T-helper 2 cell treated with Interferon-gamma antibody and Interleukin-4, amounts not matched to agents 100 ng/mL and 5 ng/mL, for 36 hours (primary cell): ENCODE data around the gene ZFHX3. TPM values are rescaled to one million over a fixed set of nuclear protein-coding genes. Genes with fewer than 3 reads are reported as not detected.
"Not testable (repeated sequence)": the region's sequence is repeated elsewhere in the genome, so short reads cannot be mapped to it uniquely, and the experiment has no call there.

Experiments
- intact Hi-C: fragments of 100-400 bp; cut with micrococcal nuclease; formaldehyde crosslinking; loops from one replicate; pipeline ENCODE4 v1.15.1; 2023
- total RNA-seq: library from RNA; stranded (reverse); gene quantifications from 2 replicates; pipeline ENCODE4 v1.2.3, GENCODE V29; 2022

ZFHX3 gene
- total RNA-seq, 1 donor from 2014 or later, result 1.2 TPM

GRCh38 chr16:73024571-73025105 lies 23.3 kb downstream of the ZFHX3 start:
- intact Hi-C loops, result no loop called here

- intact Hi-C loops, result no loop called here
Observed at GRCh38 chr16:73023752-73024570, 24.0 kb downstream of the ZFHX3 start.

GRCh38 chr16:73023320-73023719 lies 24.6 kb downstream of the ZFHX3 start:
- intact Hi-C loops, result no loop called here

GRCh38 chr16:73022534-73022933 lies 25.4 kb downstream of the ZFHX3 start:
- intact Hi-C loops, result no loop called here

GRCh38 chr16:73021866-73022495 lies 25.9 kb downstream of the ZFHX3 start:
- intact Hi-C loops, result no loop called here

- intact Hi-C loops, result no loop called here
Observed at GRCh38 chr16:73020409-73020884, 27.5 kb downstream of the ZFHX3 start.

- intact Hi-C loops, result no loop called here
Observed at GRCh38 chr16:73019457-73020362, 28.2 kb downstream of the ZFHX3 start.

- intact Hi-C loops, result no loop called here
Observed at GRCh38 chr16:73018821-73019456, 29.0 kb downstream of the ZFHX3 start.

GRCh38 chr16:73017321-73017720 lies 30.6 kb downstream of the ZFHX3 start:
- intact Hi-C loops, result no loop called here

GRCh38 chr16:73016488-73016830 lies 31.5 kb downstream of the ZFHX3 start:
- intact Hi-C loops, result no loop called here

- intact Hi-C loops, result no loop called here
Observed at GRCh38 chr16:73015612-73016487, 32.1 kb downstream of the ZFHX3 start.

- intact Hi-C loops, result no loop called here
Observed at GRCh38 chr16:73014768-73015167, 33.2 kb downstream of the ZFHX3 start.

GRCh38 chr16:73013974-73014373 lies 34.0 kb downstream of the ZFHX3 start:
- intact Hi-C loops, result no loop called here

GRCh38 chr16:73012341-73012740 lies 35.6 kb downstream of the ZFHX3 start:
- intact Hi-C loops, result no loop called here

GRCh38 chr16:73011926-73012325 lies 36.0 kb downstream of the ZFHX3 start:
- intact Hi-C loops, result no loop called here

- intact Hi-C loops, result no loop called here
Observed at GRCh38 chr16:73010150-73010676, 37.7 kb downstream of the ZFHX3 start.

- intact Hi-C loops, result not testable (repeated sequence)
Observed at GRCh38 chr16:73009710-73010109, 38.2 kb downstream of the ZFHX3 start.

- intact Hi-C loops, result no loop called here
Observed at GRCh38 chr16:73006026-73006425, 41.9 kb downstream of the ZFHX3 start.

GRCh38 chr16:73002866-73003265 lies 45.1 kb downstream of the ZFHX3 start:
- intact Hi-C loops, result no loop called here
